MCF 10A (cell line): ENCODE results near the gene LIMK1. TPM values are rescaled to one million over a fixed set of nuclear protein-coding genes. Genes with fewer than 3 reads are reported as not detected.

Source experiments
- BruUV-seq: library from RNA; stranded (reverse); fragments of 400-500 nt; replicated peaks from 2 replicates; lab custom pipeline; 2021; lab: Mats Ljungman, UMichigan
- CTCF ChIA-PET: fragments of 300-600 bp; sonication (Branson Sonifier 250); formaldehyde crosslinking; extraction: SDS; loops from one replicate; lab custom pipeline; 2021; ENCODE audit warnings: antibody characterized with exemption, inconsistent platforms; lab: Yijun Ruan, JAX
- POLR2A ChIA-PET: fragments of 300-600, 350-650 bp; sonication (Branson Sonifier 250); formaldehyde crosslinking; extraction: SDS; loops from one replicate; lab custom pipeline; 2020; ENCODE audit warnings: antibody characterized with exemption, inconsistent platforms; lab: Yijun Ruan, JAX
- DNase-seq: peaks from one replicate; pipeline ENCODE4 v3.0.0-alpha.2; 2018; ENCODE audit not compliant: unreplicated experiment
- H3K27ac Mint-ChIP-seq: one replicate; pipeline ENCODE4 v1.8.0; 2022; ENCODE audit warnings: mild to moderate bottlenecking, low read depth, mixed read lengths; ENCODE audit not compliant: unreplicated experiment
- H3K27me3 Mint-ChIP-seq: one replicate; pipeline ENCODE4 v1.8.0; 2022; ENCODE audit warnings: mixed read lengths; ENCODE audit not compliant: insufficient read depth, unreplicated experiment
- H3K36me3 Mint-ChIP-seq: one replicate; pipeline ENCODE4 v1.8.0; 2022; ENCODE audit warnings: mild to moderate bottlenecking, moderate library complexity, mixed read lengths; ENCODE audit not compliant: insufficient read depth, unreplicated experiment
- H3K4me1 Mint-ChIP-seq: one replicate; pipeline ENCODE4 v1.8.0; 2022; ENCODE audit warnings: mixed read lengths; ENCODE audit not compliant: insufficient read depth, unreplicated experiment
- H3K4me3 Mint-ChIP-seq: one replicate; pipeline ENCODE4 v1.8.0; 2022; ENCODE audit warnings: mild to moderate bottlenecking, moderate library complexity, mixed read lengths; ENCODE audit not compliant: unreplicated experiment
- H3K9me3 Mint-ChIP-seq: one replicate; pipeline ENCODE4 v1.8.0; 2022; ENCODE audit warnings: mixed read lengths; ENCODE audit not compliant: unreplicated experiment
- intact Hi-C: fragments of 100-400 bp; cut with micrococcal nuclease; formaldehyde crosslinking; loops from 2 replicates; pipeline ENCODE4 v1.14.1; 2022
- total RNA-seq: library from RNA; stranded (reverse); gene quantifications from 2 replicates; pipeline ENCODE4 v1.2.3, GENCODE V29; 2022
- TF ChIP-seq, protein P1 (sequence below): fragments of 200-600 bp; IDR thresholded peaks from one replicate; pipeline ENCODE4 v1.8.0; 2022; ENCODE audit warnings: antibody characterized with exemption, mild to moderate bottlenecking; ENCODE audit not compliant: unreplicated experiment

The LIMK1 gene
- total RNA-seq, 1 experiment from 2014 or later, result 21.4 TPM

DNA sequence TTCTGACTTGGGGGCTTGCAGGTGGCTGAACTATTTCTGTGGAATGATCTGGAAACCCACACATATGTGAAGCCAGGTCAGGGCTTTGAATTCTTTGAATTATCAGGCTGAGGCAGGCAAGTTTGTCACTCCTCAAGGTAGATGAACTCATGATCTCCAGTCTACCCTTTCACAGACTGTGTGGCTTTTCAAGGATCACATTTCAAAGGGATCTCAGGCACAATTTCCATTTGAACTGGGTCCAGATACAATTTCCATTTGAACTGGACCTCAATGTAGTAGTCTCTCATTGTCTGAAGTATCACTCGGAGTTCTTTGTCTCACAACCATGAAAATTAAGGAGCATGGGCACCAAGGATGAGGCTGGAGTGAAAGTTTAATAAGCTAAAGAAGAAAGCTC lies 64.9 kb downstream of the LIMK1 start:
- no peaks in the 10 kb centered on the region for H3K9me3 Mint-ChIP-seq
- H3K36me3 Mint-ChIP-seq, result no peaks in the 10 kb centered on the region
- CTCF ChIA-PET, result interaction anchor here (1.8 kb wide), 1 partner anchor 253 kb away, joined by 5 read pairs; no protein-coding TSS in a partner anchor
- no TSS peak for BruUV-seq
- H3K4me1 Mint-ChIP-seq, result no peaks in the 10 kb centered on the region
- intact Hi-C loops, result no loop called here
- no peaks in the 10 kb centered on the region for H3K27me3 Mint-ChIP-seq
- POLR2A ChIA-PET, result no interaction called here
- no peak for DNase-seq
- no peak overlapping the region for H3K4me3 Mint-ChIP-seq
- TF ChIP-seq, protein P1, sequence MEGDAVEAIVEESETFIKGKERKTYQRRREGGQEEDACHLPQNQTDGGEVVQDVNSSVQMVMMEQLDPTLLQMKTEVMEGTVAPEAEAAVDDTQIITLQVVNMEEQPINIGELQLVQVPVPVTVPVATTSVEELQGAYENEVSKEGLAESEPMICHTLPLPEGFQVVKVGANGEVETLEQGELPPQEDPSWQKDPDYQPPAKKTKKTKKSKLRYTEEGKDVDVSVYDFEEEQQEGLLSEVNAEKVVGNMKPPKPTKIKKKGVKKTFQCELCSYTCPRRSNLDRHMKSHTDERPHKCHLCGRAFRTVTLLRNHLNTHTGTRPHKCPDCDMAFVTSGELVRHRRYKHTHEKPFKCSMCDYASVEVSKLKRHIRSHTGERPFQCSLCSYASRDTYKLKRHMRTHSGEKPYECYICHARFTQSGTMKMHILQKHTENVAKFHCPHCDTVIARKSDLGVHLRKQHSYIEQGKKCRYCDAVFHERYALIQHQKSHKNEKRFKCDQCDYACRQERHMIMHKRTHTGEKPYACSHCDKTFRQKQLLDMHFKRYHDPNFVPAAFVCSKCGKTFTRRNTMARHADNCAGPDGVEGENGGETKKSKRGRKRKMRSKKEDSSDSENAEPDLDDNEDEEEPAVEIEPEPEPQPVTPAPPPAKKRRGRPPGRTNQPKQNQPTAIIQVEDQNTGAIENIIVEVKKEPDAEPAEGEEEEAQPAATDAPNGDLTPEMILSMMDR, result no peak
- no peak overlapping the region for H3K27ac Mint-ChIP-seq

DNA sequence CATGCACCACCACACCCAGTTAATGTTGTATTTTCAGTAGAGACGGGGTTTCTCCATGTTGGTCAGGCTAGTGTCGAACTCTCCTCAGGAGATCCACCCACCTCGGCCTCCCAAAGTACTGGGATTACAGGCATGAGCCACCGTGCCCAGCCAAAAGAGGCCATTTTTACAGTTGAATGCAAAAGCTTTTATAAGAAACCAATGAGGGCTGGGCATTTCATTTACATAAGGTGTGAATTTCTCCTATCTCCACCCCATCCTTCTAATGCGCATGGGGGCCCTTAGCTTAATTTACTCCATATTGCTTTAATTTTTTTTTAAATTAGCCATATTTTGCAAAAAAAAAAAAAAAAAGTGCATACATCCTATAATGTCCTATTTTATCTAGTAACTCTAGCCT lies 65.5 kb downstream of the LIMK1 start:
- Mint-ChIP-seq H3K36me3 (no peaks in the 10 kb centered on the region), H3K27me3 (no peaks in the 10 kb centered on the region), H3K27ac (no peak overlapping the region), H3K9me3 (no peaks in the 10 kb centered on the region), H3K4me3 (no peak overlapping the region), H3K4me1 (no peaks in the 10 kb centered on the region)
- ChIA-PET CTCF (interaction anchor here (0.6 to 1.8 kb wide), 3 partner anchors 8 to 252 kb away, joined by 3 to 5 read pairs (median 4); no protein-coding TSS in a partner anchor), POLR2A (no interaction called here)
- intact Hi-C loops, result no loop called here
- no peak for DNase-seq
- TF ChIP-seq, protein P1, result no peak
- no TSS peak for BruUV-seq

DNA sequence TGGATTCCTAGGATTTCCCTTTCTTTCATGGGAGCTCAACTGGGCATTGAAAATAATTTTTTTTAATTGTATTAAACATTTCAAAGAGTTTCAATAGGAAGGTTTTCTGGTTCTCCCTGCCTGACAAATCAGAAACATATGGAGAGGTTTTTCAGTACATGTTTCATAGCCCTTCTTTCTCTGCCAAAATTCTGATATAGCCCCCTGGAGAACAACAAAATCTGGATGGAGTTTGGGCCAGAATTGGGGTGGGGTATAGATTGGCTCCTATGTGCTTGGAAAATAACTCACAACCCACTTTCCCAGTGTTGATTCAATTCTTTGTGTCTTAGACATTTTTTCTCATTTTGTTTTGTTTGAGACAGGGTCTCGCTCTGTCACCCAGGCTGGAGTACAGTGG lies 66.0 kb downstream of the LIMK1 start:
- DNase-seq, result no peak
- Mint-ChIP-seq H3K4me3 (no peak overlapping the region), H3K27me3 (no peaks in the 10 kb centered on the region), H3K9me3 (no peaks in the 10 kb centered on the region), H3K4me1 (no peaks in the 10 kb centered on the region), H3K36me3 (no peaks in the 10 kb centered on the region), H3K27ac (no peak overlapping the region)
- intact Hi-C loops, result no loop called here
- TF ChIP-seq, protein P1, result no peak
- POLR2A ChIA-PET, result no interaction called here
- no TSS peak for BruUV-seq
- CTCF ChIA-PET, result interaction anchor here (0.6 to 1.8 kb wide), 5 partner anchors 8 to 252 kb away, joined by 3 to 5 read pairs (median 4); no protein-coding TSS in a partner anchor

DNA sequence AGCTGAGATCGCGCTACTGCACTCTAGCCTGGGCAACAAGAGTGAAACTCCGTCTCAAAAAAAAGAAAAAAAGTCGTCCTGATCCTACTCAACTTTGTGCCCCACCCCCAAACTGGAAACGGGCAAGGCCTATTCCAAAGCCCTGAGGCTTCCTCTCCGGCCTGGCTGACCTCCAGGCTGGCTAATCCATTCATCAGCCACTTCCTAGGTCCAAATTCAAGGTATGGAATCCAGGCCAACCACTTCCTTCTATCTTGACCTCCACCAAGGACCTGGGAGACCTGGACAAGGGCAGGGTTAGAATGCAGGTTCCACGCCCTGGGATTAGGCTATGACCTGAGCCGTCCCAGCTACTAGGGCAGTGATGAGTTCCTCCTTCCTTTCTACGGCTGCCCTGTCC lies 70.1 kb downstream of the LIMK1 start:
- H3K27ac Mint-ChIP-seq, result no peak overlapping the region
- no peak for DNase-seq
- H3K4me3 Mint-ChIP-seq, result no peak overlapping the region
- ChIA-PET POLR2A (interaction anchor here (1.2 kb wide), 1 partner anchor 10 kb away, joined by 3 read pairs; no protein-coding TSS in a partner anchor), CTCF (interaction anchor here (0.6 to 1.4 kb wide), 2 partner anchors 15 to 36 kb away, joined by 3 read pairs; no protein-coding TSS in a partner anchor)
- BruUV-seq, result no TSS peak
- intact Hi-C loops, result no loop called here
- H3K4me1 Mint-ChIP-seq, result no peaks in the 10 kb centered on the region
- H3K9me3 Mint-ChIP-seq, result no peaks in the 10 kb centered on the region
- TF ChIP-seq, protein P1, result no peak
- no peaks in the 10 kb centered on the region for H3K36me3 Mint-ChIP-seq
- no peaks in the 10 kb centered on the region for H3K27me3 Mint-ChIP-seq
